DMS53 treated with DMSO at 0.1 percent for 48 hours (cell line): ENCODE measurements around the gene IL4R.
"Not testable (repeated sequence)": the region's sequence is repeated elsewhere in the genome, so short reads cannot be mapped to it uniquely, and the experiment has no call there.

Experiments
- DNase-seq: peaks from one replicate; lab custom pipeline; 2025; ENCODE audit not compliant: unreplicated experiment; lab: John Stamatoyannopoulos, UW

Gene IL4R

DNA sequence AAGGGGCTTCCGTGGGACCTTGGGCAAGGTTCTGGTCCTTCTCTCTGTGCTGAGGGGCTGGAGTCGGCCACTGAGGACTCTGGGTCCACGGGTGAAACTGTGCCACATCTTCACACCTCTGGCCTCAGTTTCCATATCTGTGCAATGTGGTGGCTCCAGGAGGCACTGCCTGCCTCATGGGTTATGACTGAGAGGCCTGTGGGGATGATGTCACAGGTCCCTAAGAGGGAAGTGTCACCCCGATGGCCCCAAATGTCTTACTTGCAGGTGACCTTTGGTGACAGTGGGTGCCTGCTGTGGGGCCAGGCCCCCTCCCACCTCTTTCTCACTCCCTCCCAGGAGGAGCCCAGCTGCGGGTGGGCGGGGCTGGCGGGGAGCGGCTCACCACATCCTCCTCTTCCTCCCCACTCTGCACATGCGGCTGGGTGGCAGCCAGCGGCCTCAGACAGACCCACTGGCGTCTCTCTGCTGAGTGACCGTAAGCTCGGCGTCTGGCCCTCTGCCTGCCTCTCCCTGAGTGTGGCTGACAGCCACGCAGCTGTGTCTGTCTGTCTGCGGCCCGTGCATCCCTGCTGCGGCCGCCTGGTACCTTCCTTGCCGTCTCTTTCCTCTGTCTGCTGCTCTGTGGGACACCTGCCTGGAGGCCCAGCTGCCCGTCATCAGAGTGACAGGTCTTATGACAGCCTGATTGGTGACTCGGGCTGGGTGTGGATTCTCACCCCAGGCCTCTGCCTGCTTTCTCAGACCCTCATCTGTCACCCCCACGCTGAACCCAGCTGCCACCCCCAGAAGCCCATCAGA is 88.2 kb downstream of the IL4R start, which contains the start of gene IL21R:
TSS of gene IL21R (plus strand) at position 407 of the 801 bp plus-strand sequence. CDS start 27,898 bp downstream, outside the sequence.
- DNase-seq, result no peak

DNA sequence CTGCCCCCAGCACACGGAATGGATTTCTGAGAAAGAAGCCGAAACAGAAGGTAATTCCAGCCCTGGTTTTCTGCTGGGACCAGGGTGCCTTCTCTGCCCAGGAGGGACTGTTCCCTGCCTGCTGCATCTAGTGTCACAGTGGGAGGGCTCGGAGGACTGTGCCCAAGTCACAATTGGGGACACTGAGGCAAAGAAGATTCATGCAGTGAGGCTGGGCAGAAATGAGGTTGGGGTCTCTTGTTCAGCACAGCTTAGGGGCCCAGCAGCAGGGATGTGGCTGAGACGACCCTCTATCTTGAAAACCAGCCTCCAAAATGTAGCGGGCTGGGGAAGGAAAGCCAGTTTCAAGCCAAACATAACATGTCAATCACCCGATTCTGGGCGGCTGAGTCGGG is 88.8 kb downstream of the IL4R start:
- no peak for DNase-seq

DNA sequence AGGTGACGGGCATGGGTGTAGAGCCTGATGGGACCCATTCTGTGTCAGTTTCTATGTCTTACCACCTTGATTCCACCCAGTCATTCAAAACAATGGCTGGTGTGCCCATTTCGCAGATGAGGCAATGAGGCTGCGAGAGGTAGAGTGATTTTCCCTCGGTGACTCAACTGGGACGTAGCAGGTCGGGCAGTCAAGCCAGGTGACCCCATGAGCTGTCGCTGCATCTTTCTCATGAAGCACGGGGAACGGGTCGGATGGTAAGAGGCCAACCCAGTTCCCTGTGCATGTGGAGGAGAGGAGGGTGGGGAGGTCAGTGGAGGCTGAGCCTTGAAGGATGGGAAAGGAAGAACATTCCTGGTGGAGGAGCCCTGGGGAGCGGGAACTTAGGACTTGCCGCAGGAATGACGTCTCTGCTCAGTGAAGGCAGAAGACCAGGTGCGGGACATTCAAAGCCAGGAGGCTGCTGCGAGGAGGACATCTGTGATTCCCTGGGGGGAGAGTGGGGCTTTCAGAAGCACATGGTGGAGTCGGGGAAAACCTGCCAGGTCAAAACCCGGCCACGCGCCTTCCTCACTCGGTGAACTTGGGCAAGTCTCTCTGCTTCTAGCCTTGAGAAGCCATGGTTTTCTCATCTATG is 89.3 kb downstream of the IL4R start:
- no peak for DNase-seq

DNA sequence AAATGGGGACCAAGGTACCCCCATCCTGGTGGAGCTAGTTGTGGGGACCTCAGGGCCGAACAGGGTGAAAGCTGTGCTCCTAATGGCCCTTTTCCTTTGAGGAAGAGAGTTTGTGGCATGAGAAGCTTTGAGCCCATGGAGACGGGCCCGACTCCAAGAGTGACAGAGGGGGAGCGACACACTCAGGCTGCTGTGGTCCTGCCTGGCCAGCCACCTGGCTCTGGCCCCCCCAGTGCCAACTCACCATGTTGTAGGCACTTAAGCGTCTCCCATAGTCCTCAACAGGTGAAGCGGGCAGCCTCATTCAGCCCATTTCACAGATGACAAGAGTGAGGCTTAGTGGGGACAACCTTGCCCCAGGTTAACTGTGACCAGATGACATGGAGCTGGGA is 89.8 kb downstream of the IL4R start:
- DNase-seq, result no peak

DNA sequence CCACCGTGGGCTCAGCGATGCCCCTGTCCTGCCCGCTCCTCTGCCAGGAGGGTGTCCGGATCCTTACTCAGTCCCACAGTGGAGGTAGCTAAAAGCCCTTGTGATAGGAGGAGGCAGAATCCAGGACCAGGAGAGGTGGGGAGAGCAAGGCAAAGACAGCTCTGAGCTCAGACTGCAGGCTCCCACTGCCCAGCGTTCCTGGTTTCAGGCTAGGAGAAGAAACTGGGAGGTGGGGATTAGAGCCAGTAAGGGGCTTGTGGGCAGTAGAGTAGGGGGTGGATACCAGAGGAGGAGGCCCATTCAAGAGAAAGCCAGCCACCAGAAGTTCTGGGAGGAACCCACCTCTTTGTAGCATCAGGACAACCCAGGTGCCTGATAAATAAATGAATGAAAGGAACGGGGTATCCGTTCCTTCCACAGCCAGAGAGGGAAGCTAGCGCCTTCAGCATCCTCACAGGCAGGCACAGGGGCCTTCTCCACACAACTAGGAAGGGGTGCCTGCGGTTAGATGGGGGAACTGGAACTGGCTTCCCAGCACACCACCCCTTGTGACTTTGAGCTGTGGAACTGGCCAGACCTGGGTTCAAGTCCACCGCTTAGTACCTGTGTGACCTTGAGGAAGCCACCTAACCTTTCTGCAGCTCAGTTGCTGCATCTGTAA is 90.5 kb downstream of the IL4R start:
- DNase-seq, result no peak

DNA sequence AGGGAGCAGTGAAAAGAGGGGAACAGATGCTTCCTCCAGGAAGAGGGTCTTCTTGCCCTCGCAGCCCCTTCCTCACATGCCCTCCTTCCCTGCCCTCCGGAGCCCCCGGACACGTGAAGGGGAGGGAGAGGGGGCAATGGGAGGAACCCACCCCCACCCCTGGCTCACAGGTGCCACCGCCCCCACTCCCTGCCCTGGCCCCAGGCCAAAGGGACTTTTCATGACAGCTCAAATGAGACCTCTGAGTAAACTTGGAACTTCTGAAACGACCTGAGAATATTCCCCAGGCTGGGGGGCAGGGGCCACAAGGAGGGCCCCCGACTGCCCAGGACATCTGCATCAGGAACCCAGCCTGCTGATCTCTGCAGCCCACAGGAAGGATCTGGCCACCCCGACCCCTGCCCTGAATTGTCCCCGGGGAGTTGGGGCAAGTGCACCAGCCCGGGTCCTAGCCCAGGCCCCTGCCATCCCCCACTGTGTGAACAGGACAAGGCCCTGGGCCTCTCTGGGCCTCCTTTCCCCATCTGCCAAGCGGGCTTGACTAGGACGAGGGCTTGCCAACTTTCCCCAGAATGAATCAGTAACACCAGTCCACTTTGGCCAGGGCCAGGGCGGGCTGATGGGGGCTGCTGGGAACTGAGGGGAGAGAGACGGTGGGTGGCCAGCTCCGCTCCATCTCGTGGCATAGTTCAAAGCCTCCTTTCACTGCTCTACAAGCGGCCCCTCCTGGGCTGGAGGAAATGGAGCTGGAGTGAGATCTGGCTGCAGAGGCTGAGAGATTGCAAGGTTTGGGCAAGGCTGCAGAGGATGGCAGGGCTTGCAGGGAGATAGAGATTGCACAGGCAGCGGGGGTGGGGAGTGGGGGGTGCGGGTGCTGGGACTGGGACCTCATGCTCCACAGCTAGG is 92.0 kb downstream of the IL4R start:
- DNase-seq, result no peak

DNA sequence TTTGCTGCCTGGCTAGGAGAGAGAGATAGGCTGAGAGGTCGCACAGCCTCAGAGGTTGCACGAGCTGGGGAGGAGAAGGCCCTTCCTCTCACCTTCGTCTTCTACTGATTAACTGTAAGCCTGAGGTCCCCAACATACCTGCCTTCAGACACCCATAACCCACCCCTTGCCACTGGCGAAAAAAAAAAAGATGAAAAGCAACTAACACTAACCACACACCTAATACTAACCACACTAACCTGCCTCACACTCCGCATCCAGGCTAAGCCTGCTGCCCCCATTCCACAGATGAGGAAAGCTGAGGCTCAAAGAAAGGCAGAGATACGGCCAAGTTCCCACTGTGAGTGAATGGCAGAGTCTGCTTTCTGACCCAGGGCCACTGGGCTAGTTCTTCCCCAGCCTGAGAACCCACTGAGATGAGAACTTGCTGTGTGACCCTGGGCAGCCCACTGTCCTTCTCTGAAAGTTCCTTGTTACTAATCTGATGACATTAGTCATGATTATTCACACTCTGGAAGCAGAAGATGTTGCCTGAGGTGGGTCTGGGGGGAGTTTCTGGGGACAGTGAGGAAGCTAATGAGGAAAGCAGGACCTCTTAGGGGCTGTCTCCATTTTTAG is 92.8 kb downstream of the IL4R start:
- DNase-seq, result no peak

DNA sequence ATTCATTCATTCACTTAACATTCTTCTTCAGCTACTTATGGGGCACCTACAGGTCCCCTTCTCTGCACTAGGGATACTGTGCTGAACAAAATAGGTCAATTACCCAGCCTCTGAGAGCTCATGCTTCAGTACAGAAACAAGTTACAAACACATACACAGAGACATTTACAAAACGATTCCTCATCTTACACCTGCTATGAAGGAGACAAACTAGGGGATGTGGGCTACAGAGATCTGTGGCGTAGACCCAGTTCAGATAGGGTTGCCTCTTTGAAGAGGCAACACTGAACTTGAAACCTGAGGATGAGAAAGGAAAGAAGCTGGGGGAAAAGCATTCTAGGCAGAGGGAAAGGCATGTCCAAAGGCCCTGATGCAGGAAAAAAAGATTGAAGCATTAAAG is 93.4 kb downstream of the IL4R start:
- no peak for DNase-seq

DNA sequence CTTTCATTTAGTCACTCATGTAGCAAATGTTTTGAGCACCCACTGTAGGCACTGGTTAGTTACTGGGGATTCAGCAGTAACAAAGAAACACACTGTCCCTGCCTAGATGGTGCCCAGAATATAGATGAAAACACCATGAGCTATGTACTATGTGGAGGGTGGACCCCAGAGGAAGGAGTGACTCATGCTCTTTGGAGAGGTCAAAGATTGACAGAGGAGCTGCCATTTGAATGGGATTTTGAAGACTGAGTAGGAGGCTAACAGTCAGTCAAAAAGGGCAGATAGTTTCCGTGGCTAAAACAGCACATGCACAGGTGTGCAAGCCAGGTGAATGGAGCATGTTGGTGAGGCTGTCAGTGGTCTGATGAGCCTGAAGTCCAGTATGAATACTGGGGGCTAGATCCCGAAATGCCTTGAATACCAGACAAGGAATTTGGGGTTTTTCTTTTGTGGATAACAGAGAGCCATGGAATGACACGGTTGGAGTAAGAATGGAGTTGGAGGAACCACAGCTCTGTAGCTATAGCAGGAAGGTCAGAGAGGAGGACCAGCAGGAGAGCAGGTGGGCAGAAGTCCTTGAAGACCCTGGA is 94.3 kb downstream of the IL4R start:
- DNase-seq, result no peak

DNA sequence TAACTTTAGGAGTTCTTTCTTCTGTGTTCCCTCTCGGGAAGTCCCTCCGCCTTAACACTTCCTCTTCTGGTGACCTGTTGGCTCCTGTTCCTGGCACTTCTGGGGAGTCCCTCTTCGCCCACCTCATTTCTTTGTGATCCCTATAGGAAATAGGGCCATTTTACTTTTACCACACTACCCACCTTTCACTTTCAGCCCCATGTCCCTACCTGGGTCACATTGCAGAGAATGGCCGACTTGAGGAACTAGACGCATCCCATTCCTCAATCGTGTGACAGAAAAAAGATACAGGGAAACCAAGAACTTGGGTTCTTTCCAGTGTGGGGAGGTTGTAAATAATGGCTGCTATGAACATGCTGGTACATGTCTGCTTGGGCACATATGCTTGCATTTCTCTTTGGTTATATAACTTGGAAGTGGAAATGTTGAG is 94.8 kb downstream of the IL4R start:
- DNase-seq, result no peak

DNA sequence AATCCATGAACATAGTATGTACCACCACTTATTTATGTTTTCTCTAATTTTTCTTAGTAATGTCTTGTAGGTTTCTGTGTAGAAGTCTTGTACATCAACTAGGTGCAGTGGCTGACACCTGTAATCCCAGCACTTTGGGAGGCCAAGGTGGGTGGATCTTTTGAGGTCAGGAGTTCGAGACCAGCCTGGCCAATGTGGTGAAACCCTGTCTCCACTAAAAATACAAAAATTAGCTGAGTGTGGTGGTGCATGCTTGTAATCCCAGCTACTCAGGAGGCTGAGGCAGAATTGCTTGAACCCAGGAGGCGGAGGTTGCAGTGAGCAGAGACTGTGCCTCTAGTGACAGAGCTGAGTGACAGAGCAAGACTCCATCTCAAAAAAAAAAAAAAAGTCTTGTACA is 96.2 kb downstream of the IL4R start:
- DNase-seq, result not testable (repeated sequence)

DNA sequence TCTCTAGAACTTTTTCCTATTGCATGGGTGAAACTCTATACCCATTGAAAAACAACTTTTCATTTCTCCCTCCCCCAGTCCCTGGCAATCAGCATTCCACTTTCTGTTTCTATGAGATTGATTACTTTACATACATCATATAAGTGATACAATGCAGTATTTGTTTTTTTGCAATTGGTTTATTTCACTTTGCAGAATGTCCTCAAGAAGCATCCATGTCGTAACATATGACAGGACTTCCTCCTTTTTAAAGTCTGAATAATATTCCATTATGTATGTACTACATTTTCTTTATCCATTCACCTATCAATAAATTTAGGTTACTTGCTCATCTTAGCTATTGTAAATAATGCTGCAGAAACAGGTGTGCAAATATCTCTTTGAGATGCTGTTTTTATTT is 97.0 kb downstream of the IL4R start:
- DNase-seq, result no peak

DNA sequence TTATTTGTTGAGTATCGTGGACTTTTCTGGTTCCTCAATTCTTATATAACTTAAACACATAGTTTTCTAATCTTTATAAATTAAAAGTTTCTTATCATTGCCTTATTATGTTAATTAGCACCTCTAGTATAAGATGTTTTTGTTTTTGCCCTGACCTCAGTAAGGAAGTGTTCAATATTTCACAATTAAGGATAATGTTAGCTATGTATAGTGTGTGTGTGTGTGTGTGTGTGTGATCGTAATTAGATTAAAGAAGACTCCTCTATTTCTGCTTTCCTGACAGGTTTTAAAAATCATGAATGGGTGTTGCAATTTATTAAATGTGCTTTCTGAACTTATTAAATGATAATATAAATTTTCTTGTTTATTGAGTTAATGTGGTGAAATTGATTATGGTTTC is 100.2 kb downstream of the IL4R start:
- DNase-seq, result no peak
